M059J (cell line): ENCODE results near the gene RPTOR. TPM values are rescaled to one million over a fixed set of nuclear protein-coding genes. Genes with fewer than 3 reads are reported as not detected.

ENCODE experiments used
- DNase-seq: peaks from one replicate; pipeline ENCODE4 v3.0.0-alpha.2; 2012; ENCODE audit warnings: low read depth
- total RNA-seq: library from RNA; depleted of rRNA; stranded (reverse); fragments of >200 nt; shearing (Covaris generic); gene quantifications from 2 replicates; pipeline ENCODE4 v1.2.3, GENCODE V29; 2014

RPTOR gene
- total RNA-seq, 1 experiment from 2014 or later, result 20.8 TPM

GRCh38 chr17:80996422-80997305 lies 452.0 kb downstream of the RPTOR start:
- no peak for DNase-seq

- peak; percentile 81 for DNase-seq
Measured at GRCh38 chr17:80997424-80998117, 452.9 kb downstream of the RPTOR start.

- DNase-seq, result no peak
Measured at GRCh38 chr17:80998118-80998747, 453.6 kb downstream of the RPTOR start.

- DNase-seq, result no peak
Measured at GRCh38 chr17:80998748-80999535, 454.3 kb downstream of the RPTOR start.

GRCh38 chr17:80999536-81000333 lies 455.1 kb downstream of the RPTOR start:
- DNase-seq, result no peak

- no peak for DNase-seq
Measured at GRCh38 chr17:81000334-81000630, 455.6 kb downstream of the RPTOR start.

GRCh38 chr17:81000631-81001357 lies 456.2 kb downstream of the RPTOR start:
- DNase-seq, result no peak

GRCh38 chr17:81002013-81002384 lies 457.4 kb downstream of the RPTOR start:
- no peak for DNase-seq

GRCh38 chr17:81002409-81003361 lies 458.0 kb downstream of the RPTOR start:
- peak; percentile 73 for DNase-seq

GRCh38 chr17:81003711-81004475 lies 459.3 kb downstream of the RPTOR start:
- no peak for DNase-seq

- no peak for DNase-seq
Measured at GRCh38 chr17:81006891-81007290, 462.3 kb downstream of the RPTOR start.

GRCh38 chr17:81008140-81008539 lies 463.5 kb downstream of the RPTOR start:
- no peak for DNase-seq

- no peak for DNase-seq
Measured at GRCh38 chr17:81009136-81009535, 464.5 kb downstream of the RPTOR start.

GRCh38 chr17:81010935-81011334 lies 466.3 kb downstream of the RPTOR start:
- no peak for DNase-seq

GRCh38 chr17:81011951-81012350 lies 467.3 kb downstream of the RPTOR start:
- DNase-seq, result no peak

- DNase-seq, result no peak
Measured at GRCh38 chr17:81012574-81013447, 468.2 kb downstream of the RPTOR start.

GRCh38 chr17:81013642-81014041 lies 469.0 kb downstream of the RPTOR start:
- DNase-seq, result no peak

GRCh38 chr17:81015136-81015535 lies 470.5 kb downstream of the RPTOR start:
- no peak for DNase-seq
